ENCODE measurements around the gene DRD4.

DNA sequence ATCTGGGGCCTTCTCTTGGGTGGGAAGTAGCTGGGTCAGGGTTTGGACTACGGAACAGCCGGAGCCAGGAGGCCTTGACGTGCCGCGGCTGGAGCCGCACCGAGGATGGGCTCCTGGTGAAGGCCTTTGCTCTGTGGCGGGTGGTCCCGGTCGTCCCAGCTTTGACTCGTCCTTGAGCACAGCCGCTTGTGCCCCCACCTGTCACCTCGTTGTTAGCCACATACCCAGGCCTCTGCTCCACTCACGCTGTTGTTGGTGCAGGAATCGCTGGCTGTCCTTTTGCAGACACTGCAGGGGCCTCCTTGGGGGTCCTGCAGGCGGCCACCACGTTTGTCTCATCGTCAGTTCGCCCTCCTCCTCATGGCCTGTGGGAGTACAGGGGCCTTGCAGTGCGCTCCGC, 43.7 kb upstream of the DRD4 start:
- TF ChIP-seq CTCF (IDR thresholded peaks at IDR 0.05; ENCODE audit: low read length) (no peak), EZH2 (optimal IDR thresholded peaks at IDR 0.05; ENCODE audit: low read depth, low read length) (no peak)

Measured in MM.1S (cell line).